Renal pelvis (tissue), 12 donors: ENCODE measurements around the gene ARHGAP31. TPM values are rescaled to one million over a fixed set of nuclear protein-coding genes. Genes with fewer than 3 reads are reported as not detected.
"Not testable (repeated sequence)": the region's sequence is repeated elsewhere in the genome, so short reads cannot be mapped to it uniquely, and the experiment has no call there.

Experiments used
- DNase-seq: peaks from one replicate; pipeline ENCODE4 v3.0.0-alpha.2; 2013
- long read RNA-seq, 16 experiments: transcript quantifications; one replicate each; lab custom pipeline, GENCODE V29; 2026
- polyA plus RNA-seq, 3 donors: library from polyadenylated mRNA; unstranded; fragments of 120-200 nt; gene quantifications; one replicate each; pipeline ENCODE4 v1.2.1, GENCODE V29; 2013; ENCODE audit not compliant: insufficient read length in 3 of 3

The ARHGAP31 gene
- 10 to 100 TPM; 10.7 to 12.7 (median 12.4) TPM for polyA plus RNA-seq
- long read RNA-seq, donor 1, full-length matches to known transcripts = 1 of 1 reads
- long read RNA-seq, donor 1, partial matches to known transcripts = 0 of 1 reads
- long read RNA-seq, donor 1, other reads (novel, unspliced or antisense) = 0 of 1 reads
- long read RNA-seq, donor 2, full-length matches to known transcripts = 3 of 9 reads
- long read RNA-seq, donor 2, partial matches to known transcripts = 6 of 9 reads
- long read RNA-seq, donor 2, other reads (novel, unspliced or antisense) = 0 of 9 reads
- long read RNA-seq, donor 3, full-length matches to known transcripts = 1 of 6 reads
- long read RNA-seq, donor 3, partial matches to known transcripts = 5 of 6 reads
- long read RNA-seq, donor 3, other reads (novel, unspliced or antisense) = 0 of 6 reads
- long read RNA-seq, donor 4, partial matches to known transcripts = 36 of 36 reads
- long read RNA-seq, donor 4, other reads (novel, unspliced or antisense) = 0 of 36 reads
- long read RNA-seq, donor 5, full-length matches to known transcripts = 1 of 8 reads
- long read RNA-seq, donor 5, partial matches to known transcripts = 7 of 8 reads
- long read RNA-seq, donor 5, other reads (novel, unspliced or antisense) = 0 of 8 reads
- long read RNA-seq, donor 6 = 0 reads
- long read RNA-seq, donor 7, full-length matches to known transcripts = 1 of 14 reads
- long read RNA-seq, donor 7, partial matches to known transcripts = 13 of 14 reads
- long read RNA-seq, donor 7, other reads (novel, unspliced or antisense) = 0 of 14 reads
- long read RNA-seq, donor 8, partial matches to known transcripts = 6 of 6 reads
- long read RNA-seq, donor 8, other reads (novel, unspliced or antisense) = 0 of 6 reads
- long read RNA-seq, donor 9, full-length matches to known transcripts = 1 of 1 reads
- long read RNA-seq, donor 9, partial matches to known transcripts = 0 of 1 reads
- long read RNA-seq, donor 9, other reads (novel, unspliced or antisense) = 0 of 1 reads
- long read RNA-seq, donor 10 = 0 reads
- long read RNA-seq, donor 11 = 0 reads
- long read RNA-seq, donor 12, full-length matches to known transcripts = 2 of 2 reads
- long read RNA-seq, donor 12, partial matches to known transcripts = 0 of 2 reads
- long read RNA-seq, donor 12, other reads (novel, unspliced or antisense) = 0 of 2 reads
- long read RNA-seq, donor 13 = 0 reads
- long read RNA-seq, donor 14 = 0 reads
- long read RNA-seq, donor 15, full-length matches to known transcripts = 3 of 3 reads
- long read RNA-seq, donor 15, partial matches to known transcripts = 0 of 3 reads
- long read RNA-seq, donor 15, other reads (novel, unspliced or antisense) = 0 of 3 reads
- long read RNA-seq, donor 16, full-length matches to known transcripts = 1 of 10 reads
- long read RNA-seq, donor 16, partial matches to known transcripts = 9 of 10 reads
- long read RNA-seq, donor 16, other reads (novel, unspliced or antisense) = 0 of 10 reads

DNA sequence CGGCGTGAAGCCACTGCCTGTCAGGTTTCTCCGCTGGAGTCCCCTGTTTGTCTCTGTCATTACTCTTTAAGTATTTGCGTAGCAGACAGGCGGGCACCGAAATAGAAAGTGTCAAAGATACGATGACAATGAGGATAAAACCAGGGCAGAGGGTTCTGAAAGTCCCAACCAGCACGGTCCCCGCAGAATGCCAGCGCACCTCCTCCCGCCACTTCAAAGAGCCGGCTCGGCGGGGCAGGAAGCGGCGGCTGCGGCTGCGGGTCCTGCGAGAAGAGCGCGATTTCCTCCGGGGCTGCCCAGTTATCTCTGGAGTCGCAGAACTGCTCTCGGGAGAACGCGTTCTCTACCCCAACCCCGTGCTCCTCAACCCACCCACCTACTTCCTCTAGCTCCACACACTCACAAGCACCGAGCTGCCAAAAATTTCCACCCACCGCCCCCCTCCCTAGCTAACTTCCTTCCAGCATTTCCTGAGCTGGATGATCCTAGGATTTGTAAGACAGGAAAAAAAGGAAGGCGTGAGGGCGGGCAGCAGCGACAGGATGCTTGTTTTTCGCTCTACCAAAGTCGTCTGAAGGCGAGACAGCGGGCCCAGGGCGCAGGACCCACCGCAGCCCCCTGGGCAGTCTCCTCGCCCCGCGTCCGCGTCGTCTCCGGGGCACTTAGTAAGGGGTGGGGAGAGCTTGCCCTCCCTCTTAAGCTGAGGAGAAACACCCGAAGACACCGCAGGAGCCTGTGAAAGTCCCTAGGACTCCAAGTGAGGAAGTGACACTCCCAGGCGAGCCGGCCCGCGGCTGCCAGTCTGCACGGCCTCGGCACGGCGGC is at the start of gene ARHGAP31:
Gene ARHGAP31, plus strand, starts transcription at position 513 of the 825 bp plus-strand sequence. CDS start 522 bp downstream, outside the sequence.
- peak; percentile 67 for DNase-seq

GRCh38 chr3:119245778-119246177 is 48.4 kb upstream of the ARHGAP31 start:
- DNase-seq = no peak

- no peak for DNase-seq
Measured at GRCh38 chr3:119255214-119255613, 39.0 kb upstream of the ARHGAP31 start.

DNA sequence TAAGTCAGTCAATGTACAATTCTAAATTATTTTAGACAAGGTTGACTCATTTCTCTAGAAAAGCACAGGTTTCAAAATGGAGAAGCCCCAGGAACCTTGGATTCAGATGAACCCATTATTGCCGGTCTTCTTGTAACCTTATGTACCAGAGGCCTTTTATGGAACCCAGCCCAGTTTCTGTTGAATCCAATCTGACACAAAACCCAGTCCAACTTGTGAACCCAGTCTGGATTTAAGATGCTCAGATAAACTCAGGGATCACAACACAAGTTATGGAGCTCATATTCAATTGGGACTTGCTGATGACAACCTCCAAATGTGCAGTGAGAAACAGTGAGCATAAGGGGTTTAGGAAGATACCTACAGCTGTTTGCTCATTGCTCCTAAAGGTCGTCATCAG is 37.1 kb upstream of the ARHGAP31 start:
- DNase-seq = no peak

GRCh38 chr3:119257654-119258410 is 36.4 kb upstream of the ARHGAP31 start:
- DNase-seq = no peak

- no peak for DNase-seq
Measured at GRCh38 chr3:119258915-119259314, 35.3 kb upstream of the ARHGAP31 start.

GRCh38 chr3:119259821-119260220 is 34.4 kb upstream of the ARHGAP31 start:
- DNase-seq = no peak

GRCh38 chr3:119261055-119261454 is 33.1 kb upstream of the ARHGAP31 start:
- no peak for DNase-seq

DNA sequence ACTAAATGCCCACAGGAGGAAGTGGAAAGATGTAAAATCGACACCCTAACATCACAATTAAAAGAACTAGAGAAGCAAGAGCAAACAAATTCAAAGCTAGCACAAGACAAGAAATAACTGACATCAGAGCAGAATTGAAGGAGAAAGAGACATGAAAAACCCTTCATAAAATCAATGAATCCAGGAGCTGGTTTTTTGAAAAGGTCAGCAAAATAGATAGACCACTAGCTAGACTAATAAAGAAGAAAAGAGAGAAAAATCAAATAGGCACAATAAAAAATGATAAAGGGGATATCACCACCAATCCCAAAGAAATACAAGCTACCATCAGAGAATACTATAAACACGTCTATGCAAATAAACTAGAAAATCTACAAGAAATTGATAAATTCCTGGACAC is 24.0 kb upstream of the ARHGAP31 start:
- DNase-seq = not testable (repeated sequence)

DNA sequence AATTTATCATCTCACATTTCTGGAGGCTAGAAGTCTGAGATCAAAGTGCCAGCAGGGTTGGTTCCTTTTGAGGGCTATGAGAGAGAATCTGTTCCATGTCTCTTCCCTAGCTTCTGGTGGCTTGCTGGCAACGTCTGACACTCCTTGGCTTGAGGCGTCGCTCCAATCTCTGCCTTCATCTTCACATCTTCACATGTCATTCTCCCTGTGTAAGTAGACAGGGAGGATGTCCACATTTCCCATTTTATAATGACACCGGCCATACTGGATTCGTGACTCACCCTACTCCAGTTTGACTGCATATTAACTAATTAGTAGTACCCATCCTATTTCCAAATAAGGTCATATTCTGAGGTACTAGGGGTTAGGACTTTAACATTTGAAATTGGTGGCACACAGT is 17.5 kb upstream of the ARHGAP31 start:
- no peak for DNase-seq

DNA sequence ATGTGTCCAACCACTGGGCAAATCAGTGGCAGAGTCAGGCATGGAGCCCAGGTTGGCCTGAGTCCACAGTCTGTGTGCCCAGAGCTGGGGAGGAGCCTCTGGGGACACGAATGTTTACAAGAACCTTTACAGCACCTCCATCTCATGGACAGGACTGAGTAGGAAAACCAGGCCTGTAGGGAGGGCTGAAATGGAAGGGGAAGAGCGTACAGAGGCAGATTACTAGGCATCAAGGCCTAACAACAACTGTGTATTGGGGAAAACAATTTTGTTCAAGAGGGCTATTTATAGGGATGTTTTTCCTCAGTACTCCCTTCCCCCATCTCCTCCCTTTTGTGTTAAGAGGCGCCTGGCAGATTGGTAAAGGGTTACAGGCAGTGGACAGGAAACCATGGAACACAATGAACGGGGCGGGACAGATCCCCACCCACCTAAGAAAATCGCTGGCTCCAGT is 15.1 kb upstream of the ARHGAP31 start:
- DNase-seq = no peak

- no peak for DNase-seq
Measured at GRCh38 chr3:119279584-119280243, 14.5 kb upstream of the ARHGAP31 start.

- no peak for DNase-seq
Measured at GRCh38 chr3:119288669-119289403, 5.3 kb upstream of the ARHGAP31 start.

GRCh38 chr3:119289404-119289770 is 4.8 kb upstream of the ARHGAP31 start:
- no peak for DNase-seq

- no peak for DNase-seq
Measured at GRCh38 chr3:119290613-119291012, 3.6 kb upstream of the ARHGAP31 start.

DNA sequence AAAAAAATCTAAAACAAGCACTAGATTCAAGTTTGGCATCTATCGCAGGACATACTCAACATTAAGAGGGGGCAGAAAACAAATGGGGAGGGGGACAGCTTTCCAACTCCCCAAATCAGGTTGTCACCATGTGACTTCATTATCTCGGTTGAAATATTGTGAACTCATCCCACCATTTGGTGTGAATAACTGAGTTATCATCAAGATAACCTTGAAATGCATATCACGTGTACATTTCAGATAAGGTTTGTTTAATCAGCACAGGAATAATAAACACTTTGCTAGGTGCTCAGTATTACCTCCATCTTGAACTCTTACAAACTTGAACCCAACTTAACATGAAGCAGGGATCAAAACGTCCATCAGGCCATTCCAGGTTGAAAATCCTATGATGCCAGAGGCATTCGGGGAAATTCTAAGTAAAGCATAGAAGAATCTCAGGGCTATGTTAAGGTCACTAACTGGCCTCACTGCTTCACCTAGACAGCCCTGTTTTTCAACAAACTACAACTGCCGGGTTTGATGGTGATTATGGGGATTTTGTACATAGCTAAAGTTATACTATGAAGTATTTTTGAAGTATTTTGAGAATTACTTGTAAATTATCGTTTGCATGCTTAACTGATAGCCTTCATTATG is 3.0 kb upstream of the ARHGAP31 start:
- no peak for DNase-seq

DNA sequence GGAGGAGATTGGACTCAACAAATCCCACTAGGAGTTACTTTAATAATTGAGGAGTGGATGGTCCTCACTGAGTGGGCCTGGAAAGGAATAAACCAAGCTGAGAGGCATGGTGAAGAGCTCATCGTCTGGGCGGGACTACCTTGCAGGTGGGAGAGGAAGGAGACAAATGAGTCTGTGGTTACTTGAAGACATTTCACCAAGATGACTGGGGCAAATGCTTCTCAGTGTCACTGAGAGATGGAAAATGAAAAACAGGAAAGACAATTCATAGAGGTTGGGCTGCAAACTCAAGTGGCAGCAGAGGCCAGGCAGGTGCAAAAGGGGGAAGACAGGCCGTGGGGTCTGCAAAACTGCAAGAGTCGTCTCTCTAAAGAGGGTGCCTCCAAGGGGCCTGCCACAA is 1.5 kb upstream of the ARHGAP31 start:
- DNase-seq = no peak
